Thyroid gland (tissue), 4 donors: ENCODE data around the gene PDF. TPM values are rescaled to one million over a fixed set of nuclear protein-coding genes. Genes with fewer than 3 reads are reported as not detected.

Experiments
- DNase-seq, 2 donors: peaks; one replicate each; pipeline ENCODE4 v3.0.0-alpha.2; 2019
- H3K27ac ChIP-seq, 3 donors: fragments of 200-600 bp; sonication (generic); 1 replicate in 2 of 3; 2 replicates in 1 of 3; pipeline ENCODE4 v1.5.1; 2016 to 2019; ENCODE audit warnings: mild to moderate bottlenecking in 1 of 3, moderate library complexity in 1 of 3
- H3K27me3 ChIP-seq: fragments of 200-600 bp; sonication (generic); one replicate; pipeline ENCODE4 v1.5.1; 2019
- H3K36me3 ChIP-seq, 2 donors: fragments of 200-600 bp; sonication (generic); one replicate each; pipeline ENCODE4 v1.5.1; 2016 to 2019
- H3K4me1 ChIP-seq, 2 donors: fragments of 200-600 bp; sonication (generic); one replicate each; pipeline ENCODE4 v1.5.1; 2017 to 2019
- H3K4me3 ChIP-seq, 3 donors: fragments of 200-600 bp; sonication (generic); replicated peaks in 1 of 3; 1 replicate in 2 of 3; 2 replicates in 1 of 3; pipeline ENCODE4 v1.5.1; 2016; ENCODE audit warnings: mild to moderate bottlenecking in 1 of 3
- H3K9me3 ChIP-seq: fragments of 200-600 bp; sonication (generic); one replicate; pipeline ENCODE4 v1.5.1; 2017
- POLR2A ChIP-seq, 2 donors: fragments of 450-650 bp; IDR thresholded peaks; one replicate each; pipeline ENCODE4 v1.6.1; 2017; ENCODE audit warnings: antibody characterized with exemption in 2 of 2, mild to moderate bottlenecking in 2 of 2, moderate library complexity in 1 of 2
- WGBS, 2 donors: methylation state at CpG; one replicate each; pipeline ENCODE4 v1.1.5; 2017; 5-methylcytosine and 5-hydroxymethylcytosine counted together
- intact Hi-C: fragments of 100-400 bp; cut with DNase I; formaldehyde crosslinking; loops from one replicate; pipeline ENCODE4 v1.15.1; 2023
- total RNA-seq, 4 donors: library from RNA; depleted of rRNA; stranded (reverse); fragments of >200 nt; gene quantifications; one replicate each; pipeline ENCODE4 v1.2.3, GENCODE V29; 2016
- TF ChIP-seq, protein P1 (sequence below), 6 experiments: fragments of 200-600 bp in 3 of 6; fragments of 450-650 bp in 3 of 6; sonication (generic) in 3 of 6; IDR thresholded peaks; one replicate each; pipeline ENCODE4 v1.5.1; 2016 to 2019; ENCODE audit warnings: antibody characterized with exemption in 6 of 6, mild to moderate bottlenecking in 2 of 6, inconsistent platforms in 1 of 6, moderate library complexity in 1 of 6

The PDF gene
- total RNA-seq, 4 donors from 2014 or later: 35.2 to 57.0 (median 51.0) TPM

- Histone ChIP-seq H3K27me3 (no peaks in the 10 kb centered on the region), H3K36me3 (peaks cover 12 to 14% of the 10 kb centered on the region in 2 donors), H3K4me1 (peaks cover 0 to 11% of the 10 kb centered on the region in 2 donors), H3K4me3 (no peak overlapping the region), H3K9me3 (no peaks in the 10 kb centered on the region), H3K27ac (peak overlapping the region in 1 of 3 donors; percentile 64)
- TF ChIP-seq POLR2A (IDR thresholded peaks at IDR 0.05): no peak
- TF ChIP-seq, protein P1, sequence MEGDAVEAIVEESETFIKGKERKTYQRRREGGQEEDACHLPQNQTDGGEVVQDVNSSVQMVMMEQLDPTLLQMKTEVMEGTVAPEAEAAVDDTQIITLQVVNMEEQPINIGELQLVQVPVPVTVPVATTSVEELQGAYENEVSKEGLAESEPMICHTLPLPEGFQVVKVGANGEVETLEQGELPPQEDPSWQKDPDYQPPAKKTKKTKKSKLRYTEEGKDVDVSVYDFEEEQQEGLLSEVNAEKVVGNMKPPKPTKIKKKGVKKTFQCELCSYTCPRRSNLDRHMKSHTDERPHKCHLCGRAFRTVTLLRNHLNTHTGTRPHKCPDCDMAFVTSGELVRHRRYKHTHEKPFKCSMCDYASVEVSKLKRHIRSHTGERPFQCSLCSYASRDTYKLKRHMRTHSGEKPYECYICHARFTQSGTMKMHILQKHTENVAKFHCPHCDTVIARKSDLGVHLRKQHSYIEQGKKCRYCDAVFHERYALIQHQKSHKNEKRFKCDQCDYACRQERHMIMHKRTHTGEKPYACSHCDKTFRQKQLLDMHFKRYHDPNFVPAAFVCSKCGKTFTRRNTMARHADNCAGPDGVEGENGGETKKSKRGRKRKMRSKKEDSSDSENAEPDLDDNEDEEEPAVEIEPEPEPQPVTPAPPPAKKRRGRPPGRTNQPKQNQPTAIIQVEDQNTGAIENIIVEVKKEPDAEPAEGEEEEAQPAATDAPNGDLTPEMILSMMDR (IDR thresholded peaks at IDR 0.05): no peak
- no peak for DNase-seq
- intact Hi-C loops: loop anchor here (5.0 kb wide), 1 partner anchor 133 kb away; no protein-coding TSS in a partner anchor
- WGBS, 2 donors: 90 to 92% methylated on average over 4 of the region's 4 CpGs
Observed at GRCh38 chr16:69285240-69285639, 45.1 kb downstream of the PDF start.

GRCh38 chr16:69283851-69284250 is 46.5 kb downstream of the PDF start:
- intact Hi-C loops: no loop called here
- Histone ChIP-seq H3K4me1 (peaks cover 0 to 11% of the 10 kb centered on the region in 2 donors), H3K27me3 (no peaks in the 10 kb centered on the region), H3K36me3 (peaks cover 12 to 14% of the 10 kb centered on the region in 2 donors), H3K9me3 (no peaks in the 10 kb centered on the region), H3K4me3 (no peak overlapping the region), H3K27ac (no peak overlapping the region)
- no peak for DNase-seq
- TF ChIP-seq POLR2A (IDR thresholded peaks at IDR 0.05): no peak
- TF ChIP-seq, protein P1 (IDR thresholded peaks at IDR 0.05): no peak
- WGBS, 2 donors: 83 to 89% methylated on average over 4 of the region's 4 CpGs

DNA sequence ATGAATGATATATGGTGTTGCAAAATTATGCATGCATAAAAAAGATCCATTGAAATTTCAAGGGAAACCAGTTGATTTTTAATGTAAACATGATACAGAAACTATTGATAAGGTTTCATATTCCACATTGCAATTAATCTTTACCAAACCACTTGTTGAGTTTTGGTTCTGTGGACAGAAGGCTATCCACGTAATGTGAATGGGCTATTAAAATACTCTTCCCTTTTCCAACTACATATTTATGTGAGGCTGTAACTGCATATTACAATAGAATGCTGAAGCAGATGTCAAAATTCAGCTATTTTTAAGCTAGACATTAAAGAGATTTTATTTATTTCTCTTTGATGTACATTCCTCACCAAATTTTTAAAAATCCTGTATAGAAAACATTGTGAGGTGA is 53.0 kb downstream of the PDF start:
- TF ChIP-seq, protein P1 (IDR thresholded peaks at IDR 0.05): no peak
- no peak for TF ChIP-seq POLR2A (IDR thresholded peaks at IDR 0.05)
- Histone ChIP-seq H3K4me3 (no peak overlapping the region), H3K36me3 (no peaks in the 10 kb centered on the region), H3K4me1 (peaks cover 8 to 13% of the 10 kb centered on the region in 2 donors), H3K9me3 (no peaks in the 10 kb centered on the region), H3K27me3 (no peaks in the 10 kb centered on the region), H3K27ac (no peak overlapping the region)
- no peak for DNase-seq
- intact Hi-C loops: no loop called here
- 84 to 86% methylated on average over 1 of the region's 1 CpG for WGBS, 2 donors

Other genes starting within 250 kb of the PDF start
- 1 to 10 TPM; 3.5 to 9.1 (median 7.5) TPM for gene HAS3, start 224.9 kb downstream of the PDF start, total RNA-seq
- gene CHTF8, start 198.0 kb downstream of the PDF start, total RNA-seq: 100 to 1,000 TPM in 3 of 4 donors, 10 to 100 TPM in 1; 95.8 to 124 (median 104) TPM
- gene UTP4, start 197.9 kb downstream of the PDF start, total RNA-seq: 10 to 100 TPM; 22.4 to 33.1 (median 24.1) TPM
- gene SNTB2, start 143.4 kb downstream of the PDF start, total RNA-seq: 10 to 100 TPM; 58.0 to 99.5 (median 96.7) TPM
- gene VPS4A, start 19.2 kb downstream of the PDF start, total RNA-seq: 10 to 100 TPM; 33.5 to 47.5 (median 43.2) TPM
- gene COG8, start 9.0 kb upstream of the PDF start, total RNA-seq: 10 to 100 TPM; 63.3 to 84.2 (median 74.7) TPM
- 10 to 100 TPM in 3 of 4 donors, 1 to 10 TPM in 1; 9.8 to 17.5 (median 14.7) TPM for gene NIP7, start 9.2 kb upstream of the PDF start, total RNA-seq
- 1 to 10 TPM in 1 of 4 donors, not detected in 3; 4.1 TPM for gene TMED6, start 21.2 kb upstream of the PDF start, total RNA-seq
- gene TERF2, start 55.4 kb upstream of the PDF start, total RNA-seq: 100 to 1,000 TPM in 1 of 4 donors, 10 to 100 TPM in 3; 19.8 to 110 (median 26.6) TPM
- gene CYB5B, start 94.0 kb upstream of the PDF start, total RNA-seq: 10 to 100 TPM; 40.4 to 61.5 (median 50.4) TPM
- gene NFAT5, start 235.4 kb upstream of the PDF start, total RNA-seq: 100 to 1,000 TPM in 2 of 4 donors, 10 to 100 TPM in 2; 76.1 to 122 (median 102) TPM